GM13976 (cell line): Measurements from ENCODE around the gene GRIN3A.

Experiments
- DNase-seq: peaks from one replicate; pipeline ENCODE4 v3.0.0; 2012; ENCODE audit warnings: low spot score
- in situ Hi-C: fragments of 300-500 bp; cut with MboI; formaldehyde crosslinking; loops from one replicate; pipeline ENCODE4 v1.12.0; 2022; ENCODE audit warnings: low sequenced_read_pairs, mixed read lengths, inconsistent platforms; ENCODE audit not compliant: unreplicated experiment
- TF ChIP-seq, protein P1 (sequence below): IDR thresholded peaks from 2 replicates; pipeline ENCODE4 v1.5.1; 2012; ENCODE audit warnings: borderline replicate concordance, mild to moderate bottlenecking; ENCODE audit not compliant: insufficient read depth; ENCODE audit errors: extremely low read depth, missing control alignments, control extremely low read depth

Gene GRIN3A

DNA sequence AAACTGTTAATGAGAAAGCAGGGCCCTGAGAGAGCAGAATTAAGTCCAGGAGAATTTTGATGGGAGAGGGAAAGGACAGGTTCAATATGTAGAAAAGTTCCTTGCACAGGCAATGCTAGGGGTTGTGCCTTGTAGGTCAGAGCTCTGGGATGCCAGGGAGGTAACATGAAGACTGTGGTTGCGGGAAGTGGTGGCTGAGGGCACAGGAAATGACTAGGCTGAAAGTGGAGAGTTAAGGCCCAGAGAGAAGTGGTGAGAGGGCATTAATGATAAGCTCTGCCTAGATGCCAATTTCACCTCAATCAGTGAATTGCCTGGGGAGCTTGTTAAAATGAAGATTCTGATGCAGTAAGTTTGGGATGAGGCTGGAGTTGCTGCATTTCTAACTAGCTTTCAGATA lies 112.2 kb downstream of the GRIN3A start:
- in situ Hi-C loops, result no loop called here
- TF ChIP-seq, protein P1, sequence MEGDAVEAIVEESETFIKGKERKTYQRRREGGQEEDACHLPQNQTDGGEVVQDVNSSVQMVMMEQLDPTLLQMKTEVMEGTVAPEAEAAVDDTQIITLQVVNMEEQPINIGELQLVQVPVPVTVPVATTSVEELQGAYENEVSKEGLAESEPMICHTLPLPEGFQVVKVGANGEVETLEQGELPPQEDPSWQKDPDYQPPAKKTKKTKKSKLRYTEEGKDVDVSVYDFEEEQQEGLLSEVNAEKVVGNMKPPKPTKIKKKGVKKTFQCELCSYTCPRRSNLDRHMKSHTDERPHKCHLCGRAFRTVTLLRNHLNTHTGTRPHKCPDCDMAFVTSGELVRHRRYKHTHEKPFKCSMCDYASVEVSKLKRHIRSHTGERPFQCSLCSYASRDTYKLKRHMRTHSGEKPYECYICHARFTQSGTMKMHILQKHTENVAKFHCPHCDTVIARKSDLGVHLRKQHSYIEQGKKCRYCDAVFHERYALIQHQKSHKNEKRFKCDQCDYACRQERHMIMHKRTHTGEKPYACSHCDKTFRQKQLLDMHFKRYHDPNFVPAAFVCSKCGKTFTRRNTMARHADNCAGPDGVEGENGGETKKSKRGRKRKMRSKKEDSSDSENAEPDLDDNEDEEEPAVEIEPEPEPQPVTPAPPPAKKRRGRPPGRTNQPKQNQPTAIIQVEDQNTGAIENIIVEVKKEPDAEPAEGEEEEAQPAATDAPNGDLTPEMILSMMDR, result no peak
- no peak for DNase-seq

DNA sequence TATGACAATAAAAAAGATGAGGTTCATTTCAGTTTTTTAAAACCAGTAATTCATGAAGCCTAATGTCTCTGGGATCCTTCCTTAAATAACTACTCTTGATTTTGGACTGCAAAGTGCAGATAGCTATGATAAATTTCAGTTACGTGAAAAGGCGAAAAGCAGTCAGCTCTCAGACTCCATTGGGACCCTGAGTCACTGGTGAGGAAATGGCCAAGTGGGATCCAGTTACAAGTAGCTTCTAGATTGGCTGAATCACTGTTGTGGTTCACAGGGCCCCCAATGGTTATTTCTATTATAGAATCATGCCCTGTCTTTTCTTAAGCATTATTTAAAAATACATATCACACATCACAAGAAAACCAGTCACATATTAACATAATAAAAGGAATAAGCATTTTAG lies 112.6 kb downstream of the GRIN3A start:
- no peak for DNase-seq
- TF ChIP-seq, protein P1, result no peak
- in situ Hi-C loops, result no loop called here

DNA sequence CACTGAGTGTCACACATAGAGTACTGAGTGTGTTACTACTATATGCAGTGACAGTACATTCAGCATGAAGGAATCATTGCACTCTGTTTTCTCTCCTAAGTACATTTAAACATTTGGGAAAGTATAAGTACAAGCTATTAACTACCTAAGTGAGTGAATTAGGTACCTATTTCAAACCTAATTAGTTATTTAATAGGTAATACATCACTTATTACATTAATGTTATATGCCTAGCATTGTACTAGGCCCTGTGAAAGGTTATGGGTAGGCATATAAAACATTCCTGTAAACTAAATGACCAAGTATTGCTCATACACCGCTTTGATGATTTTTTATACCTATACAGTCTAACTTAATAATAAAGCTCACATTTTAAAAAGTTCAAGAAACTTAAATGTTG lies 118.0 kb downstream of the GRIN3A start:
- in situ Hi-C loops, result no loop called here
- DNase-seq, result no peak
- TF ChIP-seq, protein P1, result no peak

DNA sequence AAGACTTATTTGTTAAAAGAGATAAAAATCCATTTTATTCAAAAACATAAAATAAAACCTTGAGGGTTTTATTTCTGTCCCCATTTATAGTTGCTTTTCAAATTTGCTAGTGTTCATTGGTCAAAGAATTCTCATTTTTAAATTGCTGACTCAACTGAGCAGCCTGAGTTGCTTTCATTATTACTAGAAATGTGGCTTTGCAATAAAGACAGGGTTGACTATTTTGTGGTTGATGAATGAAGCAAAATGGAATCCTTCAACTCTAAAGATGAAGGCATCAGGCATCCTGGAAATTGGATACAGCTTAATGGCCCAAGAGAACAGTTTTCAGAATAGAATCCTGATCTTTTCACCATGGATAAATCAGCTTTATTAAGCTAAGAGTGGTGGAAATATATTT lies 119.7 kb downstream of the GRIN3A start:
- DNase-seq, result no peak
- TF ChIP-seq, protein P1, result no peak
- in situ Hi-C loops, result no loop called here

DNA sequence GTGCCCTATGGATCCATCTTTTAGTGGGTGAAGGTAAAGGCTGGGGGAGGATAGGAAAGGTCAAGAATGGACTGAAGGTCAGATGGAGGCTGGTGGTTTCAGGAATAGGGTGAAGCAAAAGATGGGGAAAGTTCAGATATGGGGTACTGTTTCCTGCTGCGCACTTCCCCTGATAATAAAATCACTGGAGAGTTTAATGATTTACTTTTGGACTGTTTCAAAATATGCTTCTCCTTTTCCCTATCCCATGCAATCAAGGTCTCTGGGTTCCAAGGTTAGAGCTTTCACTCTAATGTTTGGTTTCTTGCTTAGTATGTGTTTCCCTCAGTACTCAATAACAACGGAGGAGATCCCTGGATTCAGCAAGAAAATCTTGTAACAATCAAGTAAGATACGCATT lies 132.9 kb downstream of the GRIN3A start:
- no peak for DNase-seq
- TF ChIP-seq, protein P1, result no peak
- in situ Hi-C loops, result no loop called here

DNA sequence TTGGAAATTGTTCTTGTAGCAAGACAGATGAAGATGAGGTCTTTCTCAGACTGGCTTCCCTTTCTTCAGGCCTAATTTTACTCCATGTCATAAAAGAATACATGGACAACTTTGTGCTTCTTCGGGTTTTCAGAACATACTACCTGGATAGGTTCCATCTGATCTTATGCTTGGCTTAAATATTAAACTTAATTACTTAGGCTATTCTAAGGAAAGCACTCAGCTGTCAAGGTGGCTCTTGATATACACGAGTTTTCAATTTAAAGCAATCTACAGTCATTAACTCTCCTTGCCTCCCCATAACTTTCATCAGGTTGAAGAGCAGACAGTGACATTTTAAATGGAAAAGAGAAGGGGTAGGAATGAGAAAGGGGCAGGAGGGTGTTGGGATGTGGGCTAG lies 134.2 kb downstream of the GRIN3A start:
- TF ChIP-seq, protein P1, result no peak
- DNase-seq, result no peak
- in situ Hi-C loops, result no loop called here
